ENCODE results near the gene CFAP53.
"Not testable (repeated sequence)": the region's sequence is repeated elsewhere in the genome, so short reads cannot be mapped to it uniquely, and the experiment has no call there.

Gene CFAP53

GRCh38 chr18:50232419-50232818, 33.9 kb downstream of the CFAP53 start:
- Histone ChIP-seq H3K9me3 (ENCODE audit: control extremely low read depth in 1 of 5, control insufficient read depth in 4 of 5, insufficient read depth in 2 of 5, low read depth in 1 of 5, low read length in 4 of 5) (no peaks in the 10 kb centered on the region), H3K27me3 (replicated peaks in 2 of 5; ENCODE audit: control insufficient read depth in 4 of 5, insufficient read depth in 5 of 5, low read length in 4 of 5) (peaks cover 0 to 10% (median 0%) of the 10 kb centered on the region in 5 experiments), H3K4me3 (ENCODE audit: control insufficient read depth in 1 of 7, extremely low read depth in 1 of 7, insufficient read depth in 4 of 7, low read depth in 2 of 7, low read length in 6 of 7) (no peak overlapping the region), H3K4me1 (ENCODE audit: control extremely low read depth in 1 of 4, control insufficient read depth in 4 of 4, insufficient read depth in 4 of 4, low read length in 3 of 4) (peaks cover 0 to 3% (median 0%) of the 10 kb centered on the region in 4 experiments), H3K27ac (ENCODE audit: insufficient read depth in 1 of 2, low read depth in 1 of 2, low read length in 2 of 2, poor library complexity in 1 of 2, severe bottlenecking in 2 of 2) (no peak overlapping the region), H3K36me3 (ENCODE audit: control insufficient read depth in 4 of 4, insufficient read depth in 4 of 4, low read length in 3 of 4) (no peaks in the 10 kb centered on the region)
- POLR2A ChIA-PET: no interaction called here
- WGBS (ENCODE audit: insufficient coverage): 100% methylated on average over 1 of the region's 2 CpGs
- CTCF ChIA-PET: no interaction called here
- DNase-seq: no peak

GRCh38 chr18:50231621-50232020, 34.7 kb downstream of the CFAP53 start:
- WGBS (ENCODE audit: insufficient coverage): 91% methylated on average over 4 of the region's 4 CpGs
- no peak for DNase-seq
- no peaks in the 10 kb centered on the region for H3K36me3 ChIP-seq (ENCODE audit: control insufficient read depth in 4 of 4, insufficient read depth in 4 of 4, low read length in 3 of 4)
- no peak overlapping the region for H3K27ac ChIP-seq (ENCODE audit: insufficient read depth in 1 of 2, low read depth in 1 of 2, low read length in 2 of 2, poor library complexity in 1 of 2, severe bottlenecking in 2 of 2)
- CTCF ChIA-PET: no interaction called here
- H3K27me3 ChIP-seq (replicated peaks in 2 of 5; ENCODE audit: control insufficient read depth in 4 of 5, insufficient read depth in 5 of 5, low read length in 4 of 5): peaks cover 0 to 10% (median 0%) of the 10 kb centered on the region in 5 experiments
- peaks cover 0 to 3% (median 0%) of the 10 kb centered on the region in 4 experiments for H3K4me1 ChIP-seq (ENCODE audit: control extremely low read depth in 1 of 4, control insufficient read depth in 4 of 4, insufficient read depth in 4 of 4, low read length in 3 of 4)
- no peak overlapping the region for H3K4me3 ChIP-seq (ENCODE audit: control insufficient read depth in 1 of 7, extremely low read depth in 1 of 7, insufficient read depth in 4 of 7, low read depth in 2 of 7, low read length in 6 of 7)
- POLR2A ChIA-PET: no interaction called here
- H3K9me3 ChIP-seq (ENCODE audit: control extremely low read depth in 1 of 5, control insufficient read depth in 4 of 5, insufficient read depth in 2 of 5, low read depth in 1 of 5, low read length in 4 of 5): no peaks in the 10 kb centered on the region

- POLR2A ChIA-PET; DNase-seq; H3K4me1 ChIP-seq (ENCODE audit: control extremely low read depth in 1 of 4, control insufficient read depth in 4 of 4, insufficient read depth in 4 of 4, low read length in 3 of 4); H3K27ac ChIP-seq (ENCODE audit: insufficient read depth in 1 of 2, low read depth in 1 of 2, low read length in 2 of 2, poor library complexity in 1 of 2, severe bottlenecking in 2 of 2); H3K4me3 ChIP-seq (ENCODE audit: control insufficient read depth in 1 of 7, extremely low read depth in 1 of 7, insufficient read depth in 4 of 7, low read depth in 2 of 7, low read length in 6 of 7); H3K36me3 ChIP-seq (ENCODE audit: control insufficient read depth in 4 of 4, insufficient read depth in 4 of 4, low read length in 3 of 4); H3K9me3 ChIP-seq (ENCODE audit: control extremely low read depth in 1 of 5, control insufficient read depth in 4 of 5, insufficient read depth in 2 of 5, low read depth in 1 of 5, low read length in 4 of 5): not testable (repeated sequence)
- CTCF ChIA-PET: interaction anchor here (2.7 to 4.7 kb wide), 2 partner anchors 136 to 209 kb away, joined by 15 to 44 read pairs; no protein-coding TSS in a partner anchor
- 75% methylated on average over 4 of the region's 4 CpGs for WGBS (ENCODE audit: insufficient coverage)
- peaks cover 0 to 21% (median 4%) of the 10 kb centered on the region in 5 experiments for H3K27me3 ChIP-seq (replicated peaks in 2 of 5; ENCODE audit: control insufficient read depth in 4 of 5, insufficient read depth in 5 of 5, low read length in 4 of 5)
These were observed 46.0 kb downstream of the CFAP53 start for GRCh38 chr18:50220249-50220648.

- peak; percentile 45 to 62 (median 52) for DNase-seq
- POLR2A ChIA-PET: no interaction called here
- no peak overlapping the region for H3K4me3 ChIP-seq (ENCODE audit: control insufficient read depth in 1 of 7, extremely low read depth in 1 of 7, insufficient read depth in 4 of 7, low read depth in 2 of 7, low read length in 6 of 7)
These were observed 47.7 kb downstream of the CFAP53 start for GRCh38 chr18:50218432-50219197.

GRCh38 chr18:50209311-50209710, 57.0 kb downstream of the CFAP53 start:
- DNase-seq: no peak
- ChIA-PET CTCF (interaction anchor here (2.0 kb wide), 1 partner anchor 9 kb away, joined by 5 read pairs; no protein-coding TSS in a partner anchor), POLR2A (no interaction called here)
- no peak overlapping the region for H3K27ac ChIP-seq (ENCODE audit: insufficient read depth in 1 of 2, low read depth in 1 of 2, low read length in 2 of 2, poor library complexity in 1 of 2, severe bottlenecking in 2 of 2)
- H3K36me3 ChIP-seq (ENCODE audit: control insufficient read depth in 4 of 4, insufficient read depth in 4 of 4, low read length in 3 of 4): no peaks in the 10 kb centered on the region
- H3K27me3 ChIP-seq (replicated peaks in 2 of 5; ENCODE audit: control insufficient read depth in 4 of 5, insufficient read depth in 5 of 5, low read length in 4 of 5): peaks cover 0 to 30% (median 13%) of the 10 kb centered on the region in 5 experiments
- 100% methylated on average over 2 of the region's 4 CpGs for WGBS (ENCODE audit: insufficient coverage)
- no peaks in the 10 kb centered on the region for H3K9me3 ChIP-seq (ENCODE audit: control extremely low read depth in 1 of 5, control insufficient read depth in 4 of 5, insufficient read depth in 2 of 5, low read depth in 1 of 5, low read length in 4 of 5)
- no peak overlapping the region for H3K4me3 ChIP-seq (ENCODE audit: control insufficient read depth in 1 of 7, extremely low read depth in 1 of 7, insufficient read depth in 4 of 7, low read depth in 2 of 7, low read length in 6 of 7)
- no peaks in the 10 kb centered on the region for H3K4me1 ChIP-seq (ENCODE audit: control extremely low read depth in 1 of 4, control insufficient read depth in 4 of 4, insufficient read depth in 4 of 4, low read length in 3 of 4)

More at GRCh38 chr18:50218432-50219197, 47.7 kb downstream of the CFAP53 start:
- H3K4me1 ChIP-seq (ENCODE audit: control extremely low read depth in 1 of 4, control insufficient read depth in 4 of 4, insufficient read depth in 4 of 4, low read length in 3 of 4): no peaks in the 10 kb centered on the region
- H3K27ac ChIP-seq (ENCODE audit: insufficient read depth in 1 of 2, low read depth in 1 of 2, low read length in 2 of 2, poor library complexity in 1 of 2, severe bottlenecking in 2 of 2): no peak overlapping the region
- peaks cover 0 to 25% (median 5%) of the 10 kb centered on the region in 5 experiments for H3K27me3 ChIP-seq (replicated peaks in 2 of 5; ENCODE audit: control insufficient read depth in 4 of 5, insufficient read depth in 5 of 5, low read length in 4 of 5)
- CTCF ChIA-PET: interaction anchor here (0.8 to 4.7 kb wide), 14 partner anchors 10 to 210 kb away, joined by 3 to 44 read pairs (median 4); no protein-coding TSS in a partner anchor
- 37% methylated on average over 5 of the region's 7 CpGs for WGBS (ENCODE audit: insufficient coverage)
- H3K36me3 ChIP-seq (ENCODE audit: control insufficient read depth in 4 of 4, insufficient read depth in 4 of 4, low read length in 3 of 4): no peaks in the 10 kb centered on the region
- peaks cover 0 to 9% (median 5%) of the 10 kb centered on the region in 5 experiments for H3K9me3 ChIP-seq (ENCODE audit: control extremely low read depth in 1 of 5, control insufficient read depth in 4 of 5, insufficient read depth in 2 of 5, low read depth in 1 of 5, low read length in 4 of 5)

GRCh38 chr18:50207722-50208121, 58.6 kb downstream of the CFAP53 start:
- H3K4me1 ChIP-seq (ENCODE audit: control extremely low read depth in 1 of 4, control insufficient read depth in 4 of 4, insufficient read depth in 4 of 4, low read length in 3 of 4): peaks cover 0 to 3% (median 1%) of the 10 kb centered on the region in 4 experiments
- ChIA-PET CTCF (interaction anchor here (1.2 to 1.6 kb wide), 2 partner anchors 62 to 224 kb away, joined by 3 to 5 read pairs; no protein-coding TSS in a partner anchor), POLR2A (no interaction called here)
- H3K9me3 ChIP-seq (ENCODE audit: control extremely low read depth in 1 of 5, control insufficient read depth in 4 of 5, insufficient read depth in 2 of 5, low read depth in 1 of 5, low read length in 4 of 5): no peaks in the 10 kb centered on the region
- WGBS (ENCODE audit: insufficient coverage): 60% methylated on average over 1 of the region's 1 CpG
- DNase-seq: no peak
- no peak overlapping the region for H3K27ac ChIP-seq (ENCODE audit: insufficient read depth in 1 of 2, low read depth in 1 of 2, low read length in 2 of 2, poor library complexity in 1 of 2, severe bottlenecking in 2 of 2)
- H3K36me3 ChIP-seq (ENCODE audit: control insufficient read depth in 4 of 4, insufficient read depth in 4 of 4, low read length in 3 of 4): no peaks in the 10 kb centered on the region
- peaks cover 0 to 43% (median 12%) of the 10 kb centered on the region in 5 experiments for H3K27me3 ChIP-seq (replicated peaks in 2 of 5; ENCODE audit: control insufficient read depth in 4 of 5, insufficient read depth in 5 of 5, low read length in 4 of 5)
- no peak overlapping the region for H3K4me3 ChIP-seq (ENCODE audit: control insufficient read depth in 1 of 7, extremely low read depth in 1 of 7, insufficient read depth in 4 of 7, low read depth in 2 of 7, low read length in 6 of 7)

Data from common myeloid progenitor, CD34-positive (primary cell).